HepG2 (cell line): ENCODE results near the gene PDXDC1. TPM values are rescaled to one million over a fixed set of nuclear protein-coding genes. Genes with fewer than 3 reads are reported as not detected.

Experiments
- FOSL2 ChIP-seq: sonication (generic); formaldehyde crosslinking; IDR thresholded peaks from 2 replicates; pipeline ENCODE4 v1.4.0; 2020; ENCODE audit warnings: missing genetic modification reagents
- HNRNPLL ChIP-seq: fragments of 200-400 bp; formaldehyde crosslinking; IDR thresholded peaks from 2 replicates; pipeline ENCODE4 v1.6.1; 2017; ENCODE audit warnings: mild to moderate bottlenecking, low read depth, low read length; ENCODE audit not compliant: poor library complexity, severe bottlenecking
- HOXA5 ChIP-seq: sonication (generic); formaldehyde crosslinking; IDR thresholded peaks from 2 replicates; pipeline ENCODE4 v1.4.0; 2020; ENCODE audit warnings: missing genetic modification reagents
- KLF9 ChIP-seq: IDR thresholded peaks from 2 replicates; pipeline ENCODE4 v1.6.1; 2016; ENCODE audit warnings: low read depth
- KMT2B ChIP-seq: IDR thresholded peaks from 2 replicates; pipeline ENCODE4 v1.6.1; 2016; ENCODE audit warnings: missing genetic modification reagents, missing compliant biosample characterization
- NKX3-1 ChIP-seq: sonication (generic); formaldehyde crosslinking; IDR thresholded peaks from 2 replicates; pipeline ENCODE4 v1.5.0; 2020; ENCODE audit warnings: missing genetic modification reagents
- PHF20 ChIP-seq: sonication (generic); formaldehyde crosslinking; IDR thresholded peaks from 2 replicates; pipeline ENCODE4 v1.5.0; 2020; ENCODE audit warnings: mild to moderate bottlenecking, missing genetic modification reagents
- SALL2 ChIP-seq: sonication (generic); formaldehyde crosslinking; IDR thresholded peaks from 2 replicates; pipeline ENCODE4 v1.8.1; 2023; ENCODE audit warnings: mild to moderate bottlenecking, missing genetic modification reagents, inconsistent platforms
- SP140L ChIP-seq: sonication (generic); formaldehyde crosslinking; IDR thresholded peaks from 2 replicates; pipeline ENCODE4 v1.4.0; 2020; ENCODE audit warnings: missing genetic modification reagents, borderline replicate concordance
- ZFP41 ChIP-seq: sonication (generic); formaldehyde crosslinking; IDR thresholded peaks from 2 replicates; pipeline ENCODE4 v1.4.0; 2020; ENCODE audit warnings: mild to moderate bottlenecking, missing genetic modification reagents, borderline replicate concordance
- ZFX ChIP-seq: sonication (generic); formaldehyde crosslinking; IDR thresholded peaks from 2 replicates; pipeline ENCODE4 v1.4.0; 2020; ENCODE audit warnings: mild to moderate bottlenecking, low read depth, missing genetic modification reagents, moderate library complexity
- ZNF331 ChIP-seq: sonication (generic); formaldehyde crosslinking; IDR thresholded peaks from 2 replicates; pipeline ENCODE4 v1.4.0; 2020; ENCODE audit warnings: missing genetic modification reagents
- ZNF644 ChIP-seq: IDR thresholded peaks from 2 replicates; pipeline ENCODE4 v1.6.1; 2016; ENCODE audit warnings: low read depth
- ZNF672 ChIP-seq: sonication (generic); formaldehyde crosslinking; IDR thresholded peaks from 2 replicates; pipeline ENCODE4 v1.8.1; 2022; ENCODE audit warnings: missing genetic modification reagents
- ZNF816 ChIP-seq: sonication (generic); formaldehyde crosslinking; IDR thresholded peaks from 2 replicates; pipeline ENCODE4 v1.8.0; 2022; ENCODE audit warnings: missing genetic modification reagents, mild to moderate bottlenecking, borderline replicate concordance
- ZSCAN29 ChIP-seq: sonication (generic); formaldehyde crosslinking; conservative IDR thresholded peaks from 2 replicates; pipeline ENCODE4 v1.4.0; 2020; ENCODE audit warnings: mild to moderate bottlenecking, missing genetic modification reagents
- polyA plus RNA-seq, 8 experiments: library from polyadenylated mRNA; depleted of rRNA in 3 of 8; stranded (reverse) in 7 of 8; unstranded in 1 of 8; fragments of >200 nt; fragmentation: Illumina TruSeq in 4 of 8; extraction: Trizol in 4 of 8; gene quantifications; 2 replicates each; pipeline versions ENCODE4 v1.2.1 to v1.2.3, GENCODE V29; 2011 to 2016; ENCODE audit warnings: low read depth in 4 of 8, missing spikeins in 1 of 8, mixed read lengths in 1 of 8; ENCODE audit not compliant: insufficient read depth in 1 of 8
- total RNA-seq, 5 experiments: library from RNA; depleted of rRNA; stranded (reverse); fragments of >200 nt; fragmentation: Illumina TruSeq; extraction: Trizol; gene quantifications; 2 replicates each; pipeline ENCODE4 v1.2.3, GENCODE V29; 2016; ENCODE audit warnings: low read depth in 1 of 5
- TF ChIP-seq, protein P1 (sequence below): sonication (generic); formaldehyde crosslinking; IDR thresholded peaks from 2 replicates; pipeline ENCODE4 v1.5.1; 2020; ENCODE audit warnings: missing genetic modification reagents, mild to moderate bottlenecking, borderline replicate concordance
- TF ChIP-seq, protein P2 (sequence below): sonication (generic); formaldehyde crosslinking; IDR thresholded peaks from 2 replicates; pipeline ENCODE4 v1.4.0; 2020; ENCODE audit warnings: missing genetic modification reagents
- TF ChIP-seq, protein P3 (sequence below): sonication (generic); formaldehyde crosslinking; IDR thresholded peaks from 2 replicates; pipeline ENCODE4 v1.8.0; 2022; ENCODE audit warnings: mild to moderate bottlenecking, missing genetic modification reagents; ENCODE audit not compliant: insufficient replicate concordance
- TF ChIP-seq, protein P4 (sequence below): sonication (generic); formaldehyde crosslinking; IDR thresholded peaks from 2 replicates; pipeline ENCODE4 v1.4.0; 2020; ENCODE audit warnings: missing genetic modification reagents

PDXDC1 gene
- total and polyA plus RNA-seq, 2 of the 13 experiments (the other 11 are each of a cell fraction or from before 2014, with no cell fraction given), result 133 to 169 TPM

DNA sequence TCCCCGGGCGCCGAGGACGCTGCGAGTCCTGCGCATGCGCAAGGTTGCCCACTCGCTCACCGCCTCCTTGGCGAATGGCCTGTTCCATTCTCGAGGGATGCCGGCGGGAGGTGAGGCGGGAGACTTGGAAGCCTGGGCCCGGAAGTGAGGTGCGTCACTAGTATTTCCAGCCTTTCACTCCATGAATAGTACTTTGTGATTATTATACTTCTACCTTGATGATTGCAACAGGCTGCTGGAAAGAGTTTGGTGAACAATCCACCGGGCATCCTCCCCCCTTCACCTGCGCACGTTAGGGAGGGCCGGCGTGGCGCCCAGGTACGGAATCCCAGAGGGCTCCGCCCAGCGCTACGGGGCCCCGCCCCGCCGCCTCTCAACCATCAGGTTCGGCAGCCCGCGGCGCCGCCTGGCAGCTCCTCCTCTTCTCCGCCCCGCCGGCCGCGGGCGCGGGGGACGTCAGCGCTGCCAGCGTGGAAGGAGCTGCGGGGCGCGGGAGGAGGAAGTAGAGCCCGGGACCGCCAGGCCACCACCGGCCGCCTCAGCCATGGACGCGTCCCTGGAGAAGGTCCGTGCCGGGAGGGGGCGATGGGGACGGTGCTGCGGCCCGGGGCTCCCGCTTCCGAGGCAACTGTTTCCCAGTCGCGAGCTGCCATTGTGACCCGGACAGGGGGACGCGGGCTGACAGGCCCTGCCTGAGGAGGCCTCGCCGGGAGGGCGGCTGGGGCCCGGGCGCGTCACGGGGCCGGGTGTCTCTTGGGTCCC, at the start of gene PDXDC1 (continued):
- peak; percentile 31; the same call in 1 of the 2 replicates for TF ChIP-seq FOSL2 (CRISPR knock-in tag)
- TF ChIP-seq ZNF816 (CRISPR knock-in tag), result peak; percentile 77; the same call in 1 of the 2 replicates
- 0 out of 2 replicates have a peak, but pooled peaks have one; percentile 45 for TF ChIP-seq SP140L
- TF ChIP-seq PHF20 (CRISPR knock-in tag), result peak; percentile 78
- TF ChIP-seq ZNF644 (CRISPR knock-in tag), result peak; percentile 24; the same call in 1 of the 2 replicates
- peak; percentile 97 for TF ChIP-seq ZFX
- TF ChIP-seq, protein P1, sequence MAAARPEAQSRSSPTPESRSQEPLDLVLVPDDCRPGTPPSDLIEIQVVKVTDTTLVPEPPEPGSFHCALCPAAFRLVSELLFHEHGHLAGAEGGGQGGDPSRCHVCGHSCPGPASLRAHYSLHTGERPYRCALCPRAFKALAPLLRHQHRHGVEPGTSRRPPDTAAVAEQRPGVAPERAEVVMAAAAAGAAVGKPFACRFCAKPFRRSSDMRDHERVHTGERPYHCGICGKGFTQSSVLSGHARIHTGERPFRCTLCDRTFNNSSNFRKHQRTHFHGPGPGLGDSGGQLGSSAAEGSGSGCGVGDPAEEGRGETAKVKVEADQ, result peak; percentile 86; the same call in 1 of the 2 replicates
- TF ChIP-seq ZSCAN29 (CRISPR knock-in tag), result peak; percentile 62; the same call in 1 of the 2 replicates
- TF ChIP-seq, protein P2, sequence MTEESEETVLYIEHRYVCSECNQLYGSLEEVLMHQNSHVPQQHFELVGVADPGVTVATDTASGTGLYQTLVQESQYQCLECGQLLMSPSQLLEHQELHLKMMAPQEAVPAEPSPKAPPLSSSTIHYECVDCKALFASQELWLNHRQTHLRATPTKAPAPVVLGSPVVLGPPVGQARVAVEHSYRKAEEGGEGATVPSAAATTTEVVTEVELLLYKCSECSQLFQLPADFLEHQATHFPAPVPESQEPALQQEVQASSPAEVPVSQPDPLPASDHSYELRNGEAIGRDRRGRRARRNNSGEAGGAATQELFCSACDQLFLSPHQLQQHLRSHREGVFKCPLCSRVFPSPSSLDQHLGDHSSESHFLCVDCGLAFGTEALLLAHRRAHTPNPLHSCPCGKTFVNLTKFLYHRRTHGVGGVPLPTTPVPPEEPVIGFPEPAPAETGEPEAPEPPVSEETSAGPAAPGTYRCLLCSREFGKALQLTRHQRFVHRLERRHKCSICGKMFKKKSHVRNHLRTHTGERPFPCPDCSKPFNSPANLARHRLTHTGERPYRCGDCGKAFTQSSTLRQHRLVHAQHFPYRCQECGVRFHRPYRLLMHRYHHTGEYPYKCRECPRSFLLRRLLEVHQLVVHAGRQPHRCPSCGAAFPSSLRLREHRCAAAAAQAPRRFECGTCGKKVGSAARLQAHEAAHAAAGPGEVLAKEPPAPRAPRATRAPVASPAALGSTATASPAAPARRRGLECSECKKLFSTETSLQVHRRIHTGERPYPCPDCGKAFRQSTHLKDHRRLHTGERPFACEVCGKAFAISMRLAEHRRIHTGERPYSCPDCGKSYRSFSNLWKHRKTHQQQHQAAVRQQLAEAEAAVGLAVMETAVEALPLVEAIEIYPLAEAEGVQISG (CRISPR knock-in tag), result peak; percentile 88
- TF ChIP-seq SALL2 (CRISPR knock-in tag), result peak; percentile 78
- TF ChIP-seq, protein P3, sequence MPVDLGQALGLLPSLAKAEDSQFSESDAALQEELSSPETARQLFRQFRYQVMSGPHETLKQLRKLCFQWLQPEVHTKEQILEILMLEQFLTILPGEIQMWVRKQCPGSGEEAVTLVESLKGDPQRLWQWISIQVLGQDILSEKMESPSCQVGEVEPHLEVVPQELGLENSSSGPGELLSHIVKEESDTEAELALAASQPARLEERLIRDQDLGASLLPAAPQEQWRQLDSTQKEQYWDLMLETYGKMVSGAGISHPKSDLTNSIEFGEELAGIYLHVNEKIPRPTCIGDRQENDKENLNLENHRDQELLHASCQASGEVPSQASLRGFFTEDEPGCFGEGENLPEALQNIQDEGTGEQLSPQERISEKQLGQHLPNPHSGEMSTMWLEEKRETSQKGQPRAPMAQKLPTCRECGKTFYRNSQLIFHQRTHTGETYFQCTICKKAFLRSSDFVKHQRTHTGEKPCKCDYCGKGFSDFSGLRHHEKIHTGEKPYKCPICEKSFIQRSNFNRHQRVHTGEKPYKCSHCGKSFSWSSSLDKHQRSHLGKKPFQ (CRISPR knock-in tag), result peak; percentile 73
- TF ChIP-seq, protein P4, sequence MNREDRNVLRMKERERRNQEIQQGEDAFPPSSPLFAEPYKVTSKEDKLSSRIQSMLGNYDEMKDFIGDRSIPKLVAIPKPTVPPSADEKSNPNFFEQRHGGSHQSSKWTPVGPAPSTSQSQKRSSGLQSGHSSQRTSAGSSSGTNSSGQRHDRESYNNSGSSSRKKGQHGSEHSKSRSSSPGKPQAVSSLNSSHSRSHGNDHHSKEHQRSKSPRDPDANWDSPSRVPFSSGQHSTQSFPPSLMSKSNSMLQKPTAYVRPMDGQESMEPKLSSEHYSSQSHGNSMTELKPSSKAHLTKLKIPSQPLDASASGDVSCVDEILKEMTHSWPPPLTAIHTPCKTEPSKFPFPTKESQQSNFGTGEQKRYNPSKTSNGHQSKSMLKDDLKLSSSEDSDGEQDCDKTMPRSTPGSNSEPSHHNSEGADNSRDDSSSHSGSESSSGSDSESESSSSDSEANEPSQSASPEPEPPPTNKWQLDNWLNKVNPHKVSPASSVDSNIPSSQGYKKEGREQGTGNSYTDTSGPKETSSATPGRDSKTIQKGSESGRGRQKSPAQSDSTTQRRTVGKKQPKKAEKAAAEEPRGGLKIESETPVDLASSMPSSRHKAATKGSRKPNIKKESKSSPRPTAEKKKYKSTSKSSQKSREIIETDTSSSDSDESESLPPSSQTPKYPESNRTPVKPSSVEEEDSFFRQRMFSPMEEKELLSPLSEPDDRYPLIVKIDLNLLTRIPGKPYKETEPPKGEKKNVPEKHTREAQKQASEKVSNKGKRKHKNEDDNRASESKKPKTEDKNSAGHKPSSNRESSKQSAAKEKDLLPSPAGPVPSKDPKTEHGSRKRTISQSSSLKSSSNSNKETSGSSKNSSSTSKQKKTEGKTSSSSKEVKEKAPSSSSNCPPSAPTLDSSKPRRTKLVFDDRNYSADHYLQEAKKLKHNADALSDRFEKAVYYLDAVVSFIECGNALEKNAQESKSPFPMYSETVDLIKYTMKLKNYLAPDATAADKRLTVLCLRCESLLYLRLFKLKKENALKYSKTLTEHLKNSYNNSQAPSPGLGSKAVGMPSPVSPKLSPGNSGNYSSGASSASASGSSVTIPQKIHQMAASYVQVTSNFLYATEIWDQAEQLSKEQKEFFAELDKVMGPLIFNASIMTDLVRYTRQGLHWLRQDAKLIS (CRISPR knock-in tag), result peak; percentile 73; the same call in 1 of the 2 replicates
- TF ChIP-seq ZFP41 (CRISPR knock-in tag), result peak; percentile 94; the same call in 1 of the 2 replicates
- TF ChIP-seq ZNF672 (CRISPR knock-in tag), result peak; percentile 27; the same call in 1 of the 2 replicates
- peak; percentile 86; the same call in 1 of the 2 replicates for TF ChIP-seq ZNF331
- 0 out of 2 replicates have a peak, but pooled peaks have one; percentile 64 for TF ChIP-seq NKX3-1 (CRISPR knock-in tag)
- TF ChIP-seq KMT2B (CRISPR knock-in tag), result peak; percentile 61; the same call in 1 of the 2 replicates
- TF ChIP-seq KLF9, result peak; percentile 82; the same call in 1 of the 2 replicates
- TF ChIP-seq HOXA5, result peak; percentile 91
- TF ChIP-seq HNRNPLL, result peak; percentile 94
